GM18511 (cell line): ENCODE data around the gene FRMD3.
A peak's percentile ranks its signal among the peaks of the same experiment; 100 is the strongest.

Experiments
- ATAC-seq: cut with Tn5 transposase; IDR thresholded peaks from one replicate; pipeline ENCODE4 v1.9.1; 2021; ENCODE audit warnings: mild to moderate bottlenecking, moderate library complexity; ENCODE audit not compliant: unreplicated experiment

The FRMD3 gene

DNA sequence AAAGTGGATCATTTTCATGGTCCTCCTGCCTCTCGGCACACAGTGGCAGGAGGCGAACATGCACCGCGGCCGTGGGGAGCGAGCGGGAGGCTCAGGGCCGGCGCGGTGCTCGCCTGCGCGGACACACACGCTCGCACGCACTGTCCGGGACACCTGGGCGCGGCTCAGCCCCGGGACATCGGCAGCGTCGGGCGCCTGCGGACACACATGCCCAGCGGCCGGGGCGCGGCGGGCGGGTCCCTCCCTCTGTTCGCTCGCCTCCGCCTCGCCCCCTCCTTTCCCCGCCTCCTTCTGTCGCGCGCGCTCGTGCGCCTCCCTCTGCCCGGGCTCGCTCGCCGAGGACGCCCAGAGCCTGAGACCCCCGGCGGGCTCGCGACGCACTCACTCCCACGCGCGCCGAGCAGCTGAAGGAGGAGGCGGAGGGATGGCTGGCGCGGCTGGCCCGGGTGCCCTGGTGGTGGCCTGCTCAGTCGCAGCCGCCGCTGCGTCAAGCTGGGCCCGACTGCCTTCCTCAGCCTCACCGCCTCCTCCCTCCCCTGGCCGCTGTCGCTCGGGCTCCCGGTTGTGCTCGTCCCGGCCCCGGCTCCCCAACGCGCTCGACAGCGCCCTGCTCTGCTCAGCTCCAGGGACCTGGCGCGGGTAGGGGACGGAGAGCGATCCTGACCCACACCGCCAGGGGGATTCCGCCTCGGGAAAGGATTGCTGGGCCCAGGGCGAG, at the start of gene FRMD3:
Gene FRMD3, minus strand, starts transcription at position 230 of the 718 bp plus-strand sequence. Its CDS starts 170 bp downstream, at position 60.
- peak; percentile 47 for ATAC-seq

DNA sequence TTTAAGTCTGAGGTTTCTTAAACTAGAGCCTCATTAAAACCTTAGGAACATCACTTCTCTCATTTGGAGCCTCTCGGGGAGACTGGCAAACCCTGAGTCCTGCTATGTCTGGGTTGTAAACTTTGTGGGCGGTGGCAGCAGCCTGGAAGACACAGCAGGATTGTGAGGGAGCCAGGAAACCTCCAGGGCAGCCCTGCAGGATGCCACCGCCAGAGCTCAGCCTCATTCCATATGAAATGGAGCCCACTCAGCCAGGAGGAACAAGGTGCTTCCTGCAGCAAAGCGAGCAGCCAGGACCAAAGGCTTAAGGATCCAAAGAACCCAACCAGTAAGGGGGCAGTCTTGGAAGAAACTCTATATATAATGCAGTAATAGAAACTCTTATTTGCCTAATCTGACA, 46.8 kb upstream of the FRMD3 start:
- ATAC-seq, result no peak

DNA sequence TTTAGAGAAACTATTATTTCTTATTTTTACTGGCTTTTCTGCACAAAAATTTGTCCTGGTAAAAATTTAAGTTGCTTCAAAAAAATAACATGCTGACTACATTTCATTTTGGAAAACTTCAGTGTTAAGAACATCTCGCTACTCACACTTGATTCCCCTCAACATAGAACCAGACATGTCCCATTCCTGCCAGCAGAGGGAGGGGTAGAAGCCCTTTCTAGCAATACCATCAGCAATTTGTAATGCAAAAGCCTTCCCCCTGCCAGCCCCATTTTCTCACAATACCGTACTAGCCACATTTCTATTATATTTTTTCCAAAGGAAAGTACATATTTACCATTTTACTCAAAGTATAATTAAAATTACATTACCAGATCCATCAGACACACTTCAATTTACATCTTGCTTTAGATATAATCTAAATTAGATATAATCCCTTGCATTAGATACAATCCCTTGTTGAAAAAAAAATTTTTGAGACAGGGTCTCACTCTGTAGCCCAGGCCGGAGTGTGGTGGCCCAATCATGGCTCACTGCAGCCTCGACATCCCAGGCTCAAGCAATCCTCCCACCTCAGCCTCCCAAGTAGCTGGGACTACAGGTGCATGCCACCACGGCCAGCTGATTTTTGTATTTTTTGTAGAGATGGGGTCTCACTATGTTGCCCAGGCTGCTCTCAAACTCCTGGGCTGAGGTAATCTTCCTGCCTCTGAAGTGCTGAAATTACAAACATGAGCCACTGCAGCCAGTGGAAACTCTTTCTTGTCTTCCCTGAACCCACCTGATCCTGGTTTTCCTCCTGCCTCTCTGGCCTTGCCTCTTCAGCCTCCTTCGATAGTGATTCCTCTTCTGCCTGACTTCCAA, 45.2 kb upstream of the FRMD3 start:
- peak; percentile 66 for ATAC-seq

DNA sequence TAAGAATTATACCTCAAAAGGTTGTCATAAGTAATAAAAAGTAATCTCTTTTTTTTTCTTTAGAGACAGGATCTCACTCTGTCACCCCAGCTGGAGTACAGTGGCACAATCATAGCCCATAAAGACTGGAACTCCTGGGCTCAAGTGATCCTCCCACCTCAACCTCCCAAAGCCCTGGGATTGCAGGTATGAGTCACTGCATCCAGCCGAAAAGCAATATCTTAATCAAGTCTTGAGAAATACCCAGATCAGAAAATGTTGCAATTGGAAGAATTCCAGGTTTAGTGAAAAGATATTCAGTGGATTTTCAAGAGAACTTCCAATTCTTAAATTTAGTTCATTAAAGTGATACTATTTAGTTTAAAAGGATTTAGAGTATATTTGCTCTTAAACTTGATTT, 43.8 kb upstream of the FRMD3 start:
- ATAC-seq, result no peak

DNA sequence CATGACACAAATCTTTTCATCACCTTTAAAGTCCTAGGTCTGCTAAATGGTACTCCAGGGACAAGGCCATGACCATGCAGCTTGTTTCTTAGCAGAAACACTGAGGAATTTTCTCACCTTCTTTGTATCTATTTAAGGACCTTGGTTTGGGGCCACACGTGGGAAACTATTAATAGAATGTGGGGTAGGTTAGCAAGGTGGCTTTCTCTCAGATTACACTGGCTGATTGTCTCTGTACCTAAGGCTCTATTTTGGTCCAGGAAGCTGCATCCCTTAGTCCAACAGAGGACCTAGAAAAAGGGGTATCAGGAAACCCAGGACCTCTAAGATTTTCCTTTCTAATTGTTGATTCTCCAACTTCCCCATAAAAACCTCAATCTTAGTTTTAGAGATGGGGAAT, 36.3 kb upstream of the FRMD3 start:
- no peak for ATAC-seq

DNA sequence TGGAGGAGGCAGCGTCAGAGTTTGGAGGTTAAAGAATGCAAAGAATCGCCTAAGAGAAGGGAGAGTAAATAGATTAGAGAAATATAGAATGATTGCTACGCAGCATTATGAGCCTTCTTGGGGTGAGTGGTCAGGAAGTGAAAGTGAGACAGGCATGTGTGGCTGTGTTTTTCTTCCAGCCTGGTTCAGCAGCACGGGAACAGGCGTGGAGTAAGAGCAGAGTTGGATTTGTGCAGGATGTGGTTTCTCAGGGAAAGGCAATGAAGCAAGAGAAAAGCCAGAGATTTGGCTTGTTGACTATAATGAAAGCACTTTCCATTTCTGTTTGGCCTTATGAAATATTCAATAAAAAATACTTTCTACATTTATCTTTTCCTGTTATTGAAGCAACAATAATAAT, 34.3 kb upstream of the FRMD3 start:
- ATAC-seq, result no peak

DNA sequence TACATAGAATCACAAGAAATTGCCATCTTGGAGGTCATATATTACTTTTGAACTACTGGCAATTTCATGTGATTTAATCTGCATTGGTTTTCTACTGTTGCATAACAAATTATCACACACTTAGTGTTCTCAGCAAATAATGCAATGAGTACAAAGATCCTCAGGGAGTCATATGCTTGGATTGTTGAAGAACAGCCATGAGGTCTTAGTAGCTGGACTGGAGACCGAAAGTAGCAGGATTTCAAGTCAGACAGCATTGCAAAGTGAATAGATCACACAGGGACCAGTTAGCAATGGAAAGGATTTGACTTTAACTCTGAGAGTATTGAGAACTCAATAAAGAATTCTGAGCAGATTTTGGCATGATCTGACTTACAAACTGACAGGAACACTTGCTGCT, 32.2 kb upstream of the FRMD3 start:
- ATAC-seq, result no peak

DNA sequence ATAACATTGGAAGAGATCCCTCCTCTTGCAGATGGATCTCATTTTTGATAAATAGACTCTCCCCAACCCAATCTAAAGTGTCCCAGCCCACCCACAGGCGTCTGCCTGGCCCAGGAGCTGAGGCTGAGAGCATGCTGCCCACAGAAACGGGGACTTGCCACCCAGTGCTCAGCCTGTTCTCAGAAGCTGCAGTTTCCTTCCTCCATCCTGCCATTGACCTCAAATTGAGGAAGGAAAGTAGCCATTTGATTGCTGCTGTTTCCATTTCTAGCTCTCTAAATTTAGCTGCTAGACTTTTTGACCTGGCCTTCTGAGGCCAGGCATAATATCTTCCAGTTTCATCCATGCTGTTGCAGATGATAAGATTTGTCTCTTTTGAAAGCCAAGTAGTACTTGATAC, 31.1 kb upstream of the FRMD3 start:
- ATAC-seq, result peak; percentile 74

DNA sequence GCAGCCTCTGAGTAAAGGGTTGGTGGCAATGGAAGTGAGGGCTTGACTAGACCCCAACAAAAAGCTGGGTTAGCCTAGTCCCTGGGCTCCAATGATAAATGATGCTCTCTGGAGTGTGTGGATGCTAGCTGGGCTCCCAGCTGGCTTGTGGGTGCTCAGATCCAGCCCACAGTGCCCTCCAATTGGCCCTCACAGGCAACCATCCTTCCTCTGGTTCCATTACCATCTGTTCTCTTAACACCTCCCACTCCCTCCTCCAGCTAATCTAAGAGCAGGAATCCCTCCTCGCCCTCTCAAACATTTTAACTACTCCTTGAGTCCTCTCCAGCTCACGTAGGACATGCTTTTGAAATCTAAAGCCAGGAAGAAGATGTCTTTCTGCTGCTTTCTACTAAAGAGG, 25.2 kb upstream of the FRMD3 start:
- ATAC-seq, result no peak

DNA sequence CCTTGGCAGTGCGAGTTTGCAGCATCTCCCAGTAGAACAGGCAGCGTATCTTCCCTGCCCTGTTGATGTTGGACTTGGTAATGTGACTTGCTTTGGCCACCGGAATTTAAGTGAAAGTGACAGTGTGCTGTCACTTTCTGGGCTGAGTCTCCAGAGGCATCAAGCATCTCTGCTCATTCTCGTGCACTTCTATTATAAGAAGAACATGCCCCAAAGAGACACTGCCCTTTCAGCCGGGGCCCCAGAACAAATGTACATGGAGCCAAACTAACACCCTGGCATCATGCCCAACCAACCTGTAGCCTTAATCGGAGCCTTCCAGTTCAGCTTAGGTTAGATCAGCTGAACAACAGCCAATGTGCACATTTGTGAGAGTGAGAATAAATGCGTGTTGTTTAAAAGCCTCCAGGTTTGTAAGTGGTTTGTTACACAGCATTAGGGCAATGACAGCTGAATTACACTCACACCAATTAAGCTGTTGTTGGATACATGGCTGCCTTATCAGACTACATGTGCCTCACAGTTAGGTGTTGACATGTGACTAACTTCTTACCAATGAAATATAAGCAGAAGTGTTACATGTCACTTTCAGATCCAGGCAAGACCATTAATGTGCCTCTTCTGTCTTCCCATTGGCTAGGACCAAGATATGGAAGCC, 22.1 kb upstream of the FRMD3 start:
- no peak for ATAC-seq

DNA sequence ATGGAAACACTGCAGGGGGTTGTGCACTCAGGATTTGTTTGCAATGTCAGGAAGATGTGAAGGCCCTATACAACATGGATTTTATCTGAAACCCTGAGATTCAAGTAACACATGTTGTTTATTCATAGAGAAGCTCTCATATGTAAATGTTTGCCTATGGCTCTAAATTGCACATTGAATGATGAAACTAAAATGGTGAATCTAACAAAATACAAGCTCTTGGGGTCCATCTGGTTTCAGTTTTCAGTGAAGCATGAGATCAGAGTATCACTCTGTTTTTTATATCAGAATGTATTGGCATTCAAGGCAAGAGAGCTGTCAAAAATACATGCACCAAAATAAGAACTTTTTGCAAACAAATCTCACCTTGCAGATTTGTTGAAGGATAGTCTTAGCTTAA, 19.6 kb upstream of the FRMD3 start:
- ATAC-seq, result no peak

DNA sequence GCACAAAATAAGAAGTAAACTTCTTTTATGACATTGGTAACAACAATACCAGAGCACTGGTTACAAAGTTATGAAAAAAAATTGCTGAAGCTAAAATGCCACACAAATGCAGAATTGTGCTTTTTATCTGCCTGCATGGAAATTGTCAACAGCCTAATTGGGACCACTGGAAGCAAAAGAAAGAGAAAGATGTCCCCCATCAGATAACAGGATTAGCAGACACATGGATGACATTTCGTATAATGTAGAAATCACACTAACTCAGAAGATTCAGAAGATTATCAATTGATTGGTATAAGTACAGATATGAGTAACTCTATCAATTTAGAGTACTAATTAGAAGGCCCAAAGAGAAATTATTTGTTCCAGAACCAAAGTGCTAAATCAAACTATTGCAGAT, 19.1 kb upstream of the FRMD3 start:
- no peak for ATAC-seq

DNA sequence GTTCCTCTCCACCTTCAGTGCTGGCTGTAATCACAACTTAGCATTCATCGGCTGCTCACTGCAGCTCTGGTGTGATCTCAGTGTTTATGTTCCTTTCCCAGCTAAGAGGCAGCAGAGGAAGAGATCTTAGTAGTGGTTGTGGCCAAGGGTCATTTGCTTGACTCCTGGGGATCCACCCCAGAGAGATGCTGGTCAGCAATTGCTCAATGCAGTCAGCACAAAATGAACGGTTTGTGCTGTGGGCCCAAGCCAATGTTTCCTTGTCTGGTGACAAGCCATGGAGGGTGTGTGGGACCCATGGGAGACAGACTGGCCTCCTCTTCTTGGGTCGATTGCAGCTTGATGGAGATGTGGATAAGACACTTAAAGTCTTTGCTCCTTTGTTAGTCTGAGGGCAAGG, 16.1 kb upstream of the FRMD3 start:
- ATAC-seq, result no peak

DNA sequence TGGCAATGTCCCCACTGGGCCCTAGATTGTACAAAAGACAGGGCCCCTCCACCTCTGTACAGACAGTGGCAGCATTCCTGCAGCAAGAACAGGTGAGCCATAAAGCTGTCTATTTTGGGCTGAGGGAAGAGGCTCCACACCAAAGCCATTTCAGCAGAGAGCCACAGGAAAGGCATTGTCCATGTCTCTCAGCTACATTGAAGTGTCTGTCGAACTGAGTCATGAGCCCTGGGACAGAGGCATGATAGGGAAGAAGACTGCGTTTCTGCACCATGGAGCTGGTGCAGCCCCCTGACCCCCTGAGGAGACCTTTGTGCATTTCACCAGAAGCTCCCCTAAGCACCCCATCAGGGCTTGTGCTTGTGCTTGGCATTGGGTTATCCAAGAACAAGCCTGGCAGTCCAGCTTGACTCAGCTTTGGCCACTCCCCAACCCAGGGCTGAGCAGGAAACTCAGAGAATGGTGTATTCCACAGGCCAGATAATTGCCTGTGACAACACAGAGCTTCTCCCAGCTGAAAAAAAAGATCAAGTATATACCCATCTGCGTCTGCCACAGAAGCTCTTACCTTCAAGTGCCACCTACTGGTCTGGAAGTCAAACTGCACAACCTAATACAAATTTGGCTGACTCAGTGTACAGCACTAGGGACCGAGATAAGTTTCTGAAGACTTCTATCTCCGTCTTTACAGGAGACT, 5.9 kb upstream of the FRMD3 start:
- ATAC-seq, result peak; percentile 98

DNA sequence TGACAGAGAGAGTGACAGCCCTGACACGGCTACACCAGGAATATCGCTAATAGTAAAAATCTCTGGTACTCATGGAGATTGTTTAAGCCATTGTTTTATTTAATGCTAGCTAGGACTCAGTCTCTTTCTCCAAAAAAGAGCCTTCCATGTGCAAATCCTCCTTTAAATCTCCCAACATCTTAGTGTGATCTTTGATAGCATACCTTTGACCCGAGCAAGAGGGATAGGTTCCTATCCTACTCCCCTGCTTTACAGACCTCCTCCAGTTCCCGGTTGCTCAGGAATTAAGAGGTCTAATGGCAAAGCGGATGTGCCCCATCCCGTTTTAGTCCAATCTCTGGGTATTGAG, 663 bp upstream of the FRMD3 start:
- no peak for ATAC-seq

DNA sequence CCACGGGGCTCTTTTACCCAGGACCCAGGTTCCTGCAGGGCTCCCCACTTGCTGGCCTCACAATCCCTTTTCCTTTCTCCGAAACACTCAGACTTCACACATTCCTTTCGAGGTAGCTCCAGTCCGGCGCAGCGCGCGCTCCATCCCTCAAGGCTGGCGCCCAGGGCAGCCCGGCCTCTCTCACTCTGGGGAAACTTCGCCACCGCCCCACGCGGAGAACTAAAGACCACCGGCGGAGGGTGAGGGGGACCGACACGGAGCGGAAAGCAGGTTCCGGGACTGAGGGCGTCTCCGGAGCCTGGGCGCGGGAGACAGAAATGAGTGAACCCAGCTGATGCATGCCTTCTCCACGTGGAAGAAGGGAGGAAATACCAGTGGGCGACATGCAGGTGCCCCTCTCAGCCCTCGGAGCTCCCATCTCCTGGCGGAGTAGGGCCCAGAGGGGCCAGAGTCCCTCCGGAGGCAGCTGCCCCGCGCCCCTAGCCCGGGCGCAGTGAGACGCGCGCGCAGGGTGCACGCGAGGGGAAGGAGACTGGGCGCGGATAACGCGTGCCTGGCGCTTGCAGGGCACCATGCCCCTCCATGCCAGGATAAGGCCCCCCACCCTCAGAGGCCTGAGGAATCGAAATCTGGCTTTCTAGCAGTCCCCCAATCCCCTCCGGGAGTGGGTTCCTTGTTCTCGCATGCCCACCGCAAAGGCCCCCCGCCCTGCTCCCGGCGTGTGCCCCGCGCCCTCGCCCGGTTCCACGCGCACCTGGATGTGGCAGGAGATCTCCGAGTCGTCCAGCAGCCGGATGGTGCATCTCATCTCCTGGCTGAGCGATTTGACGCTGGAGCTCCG, 650 bp downstream of the FRMD3 start:
- peak; percentile 6 for ATAC-seq

DNA sequence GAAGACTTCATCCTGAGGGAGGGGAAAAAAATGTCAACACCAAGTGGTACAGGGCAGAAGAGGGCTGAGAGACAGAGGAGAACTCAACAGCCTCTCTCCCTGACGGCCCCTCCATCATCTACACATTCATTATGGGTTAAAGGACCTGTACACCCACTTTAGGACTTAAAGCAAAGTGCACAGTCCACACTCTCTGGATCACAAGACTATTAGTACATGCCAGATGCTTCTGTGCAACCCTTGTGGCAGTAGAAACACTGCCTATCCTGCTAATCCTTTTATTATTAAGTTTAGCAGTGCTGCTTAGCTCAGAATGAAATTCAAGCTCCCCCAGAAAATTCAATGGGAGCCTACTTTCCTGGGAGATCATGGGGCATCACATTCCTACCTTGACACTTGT, 1.9 kb downstream of the FRMD3 start:
- ATAC-seq, result no peak

DNA sequence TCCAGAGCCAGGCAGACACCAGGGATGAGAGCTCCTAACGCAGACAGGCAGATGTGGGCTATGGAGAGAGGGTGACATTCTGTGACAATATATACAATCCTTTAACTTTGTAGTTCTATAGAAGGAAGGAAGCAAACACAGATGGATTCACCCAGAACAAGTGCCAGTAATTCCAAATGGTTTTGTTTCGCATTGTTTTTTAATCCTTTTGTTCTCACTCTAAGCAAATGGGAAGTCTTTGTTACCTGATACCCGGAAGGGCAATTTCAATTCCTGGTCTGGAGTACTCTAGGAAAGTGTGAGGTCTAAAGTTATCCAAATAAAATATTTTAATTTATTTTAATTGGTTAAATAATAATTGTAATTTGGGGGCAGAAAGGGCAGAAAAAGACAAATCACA, 2.5 kb downstream of the FRMD3 start:
- ATAC-seq, result no peak

DNA sequence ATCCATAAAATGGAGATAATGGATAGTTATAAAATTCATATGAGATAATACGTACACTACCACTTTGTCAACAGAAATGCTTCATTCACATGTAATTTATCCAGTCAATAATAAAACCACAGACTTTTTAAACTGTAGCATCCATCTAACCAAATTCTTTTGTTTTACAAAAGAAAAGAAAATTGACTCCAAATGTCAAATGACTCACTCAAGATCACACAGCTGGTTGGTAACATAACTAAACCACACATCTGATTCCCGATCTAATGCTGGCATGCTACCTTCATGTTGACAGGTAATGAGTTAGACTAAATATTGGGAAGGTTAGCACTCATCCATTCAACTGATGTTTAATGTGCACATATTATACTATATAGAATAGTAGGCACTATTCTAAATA, 4.9 kb downstream of the FRMD3 start:
- no peak for ATAC-seq

DNA sequence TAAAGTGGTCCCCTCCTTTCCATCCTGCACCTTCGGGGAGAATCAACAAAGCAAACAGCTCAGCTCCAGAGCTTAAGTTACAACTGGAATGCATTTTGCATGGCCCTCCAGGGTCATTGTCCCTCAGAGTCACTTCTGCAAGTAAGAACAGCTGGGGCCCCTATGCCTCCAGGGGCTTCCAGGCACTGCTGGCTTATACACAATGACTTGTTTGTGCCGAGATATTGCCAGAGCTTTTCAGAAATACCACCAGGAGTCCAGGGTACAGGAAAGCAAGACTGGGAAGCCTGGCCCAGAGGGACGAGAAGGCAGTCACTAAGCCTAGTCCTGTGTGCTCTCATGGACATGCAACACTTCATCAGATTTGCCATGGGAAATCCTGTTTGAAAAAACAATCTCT, 11.3 kb downstream of the FRMD3 start:
- ATAC-seq, result no peak
